Osteocyte (in vitro differentiated cells): ENCODE data around the gene GJB5. TPM values are rescaled to one million over a fixed set of nuclear protein-coding genes. Genes with fewer than 3 reads are reported as not detected.

Experiments
- DNase-seq: peaks from one replicate; pipeline ENCODE4 v3.0.0; 2021; ENCODE audit warnings: mixed read lengths; ENCODE audit not compliant: unreplicated experiment; ENCODE audit errors: extremely low spot score
- H3K27ac Mint-ChIP-seq: one replicate; pipeline ENCODE4 v1.8.0; 2021; ENCODE audit warnings: mild to moderate bottlenecking, mixed read lengths; ENCODE audit not compliant: unreplicated experiment
- H3K27me3 Mint-ChIP-seq: one replicate; pipeline ENCODE4 v1.8.0; 2021; ENCODE audit warnings: mixed read lengths; ENCODE audit not compliant: unreplicated experiment
- H3K36me3 Mint-ChIP-seq: one replicate; pipeline ENCODE4 v1.8.0; 2021; ENCODE audit warnings: mixed read lengths; ENCODE audit not compliant: unreplicated experiment
- H3K4me1 Mint-ChIP-seq: one replicate; pipeline ENCODE4 v1.8.0; 2021; ENCODE audit warnings: mixed read lengths; ENCODE audit not compliant: unreplicated experiment
- H3K4me3 Mint-ChIP-seq: one replicate; pipeline ENCODE4 v1.8.0; 2021; ENCODE audit warnings: mild to moderate bottlenecking, moderate library complexity, mixed read lengths; ENCODE audit not compliant: unreplicated experiment
- H3K9me3 Mint-ChIP-seq: one replicate; pipeline ENCODE4 v1.8.0; 2021; ENCODE audit warnings: mixed read lengths; ENCODE audit not compliant: unreplicated experiment
- total RNA-seq: library from RNA; stranded (reverse); gene quantifications from 2 replicates; pipeline ENCODE4 v1.2.1, GENCODE V29; 2021
- TF ChIP-seq, protein P1 (sequence below): fragments of 200-600 bp; sonication (generic); IDR thresholded peaks from 2 replicates; pipeline ENCODE4 v1.5.0; 2021; ENCODE audit warnings: antibody characterized with exemption, mild to moderate bottlenecking, moderate library complexity

Gene GJB5
- total RNA-seq, 1 donor from 2014 or later: not detected

DNA sequence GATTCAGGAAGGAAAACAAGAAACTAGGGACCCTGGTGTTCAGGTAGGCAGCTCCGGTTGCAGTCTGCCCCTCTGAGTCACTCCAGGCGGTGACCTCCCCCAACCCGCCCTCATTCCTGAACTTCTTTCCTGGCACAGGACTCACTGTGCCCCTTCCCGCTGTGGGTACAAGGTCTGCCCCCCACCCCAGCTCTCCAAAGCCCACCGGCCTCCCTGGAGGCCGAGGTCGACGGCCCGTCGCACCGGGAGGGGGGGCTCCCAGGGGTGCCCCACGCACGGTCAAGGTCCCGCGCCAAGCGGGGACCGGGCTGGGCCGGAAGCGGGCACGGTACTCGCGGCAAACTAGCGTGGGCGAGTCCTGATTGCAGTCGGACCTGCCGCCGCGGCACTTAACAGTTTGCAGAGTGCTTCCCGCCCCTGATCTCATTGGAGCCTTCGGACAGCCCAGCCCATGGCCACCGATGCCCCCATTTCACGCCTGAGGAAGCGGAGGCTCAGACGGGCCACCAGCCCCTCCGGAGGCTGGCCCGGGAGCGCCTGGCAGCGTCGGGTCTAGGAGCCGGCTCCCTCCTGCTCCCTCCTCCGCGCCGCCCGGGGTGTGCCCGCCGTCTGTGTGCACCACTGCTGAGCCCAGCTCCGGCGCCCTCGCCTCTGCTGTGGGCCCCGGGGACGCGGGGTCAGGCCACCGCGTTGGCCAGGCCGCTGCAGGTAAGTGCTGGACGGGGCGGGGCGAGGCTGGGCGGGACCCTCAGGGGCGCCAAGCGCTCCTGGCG, 26.4 kb downstream of the GJB5 start, which contains the start of gene GJB3:
GJB3 (plus strand) TSS at position 144 of the 773 bp plus-strand sequence. CDS start 3,549 bp downstream, outside the sequence.
- DNase-seq: no peak
- no peaks in the 10 kb centered on the region for H3K36me3 Mint-ChIP-seq

DNA sequence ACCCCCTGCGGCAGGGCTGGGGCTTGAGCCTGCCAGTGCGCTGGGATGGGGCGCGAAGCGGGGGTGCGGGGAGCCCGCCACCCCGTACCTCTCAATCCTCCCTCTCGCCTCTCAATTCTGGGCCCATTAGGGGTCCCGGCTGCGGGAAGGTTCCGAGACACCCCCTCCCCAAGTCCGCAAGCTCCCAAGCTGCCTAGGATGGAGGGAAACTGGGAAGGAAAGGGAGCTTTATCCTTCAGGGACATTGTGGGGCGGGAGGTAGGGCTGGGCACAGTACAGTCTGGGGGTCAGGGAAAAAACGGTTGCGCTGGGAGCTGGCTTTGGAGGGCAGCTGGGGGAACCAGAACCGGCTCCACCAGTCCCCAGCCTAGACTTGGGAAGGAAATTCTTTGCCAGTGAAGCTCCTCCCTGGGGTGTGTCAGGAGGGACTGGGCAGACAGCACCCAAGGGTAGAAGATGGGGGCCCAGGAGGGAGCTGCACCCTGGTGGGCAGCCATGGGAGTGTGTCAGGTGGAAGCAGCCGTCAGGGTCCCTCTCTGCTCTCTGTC, 27.1 kb downstream of the GJB5 start:
- DNase-seq: no peak
- TF ChIP-seq, protein P1, sequence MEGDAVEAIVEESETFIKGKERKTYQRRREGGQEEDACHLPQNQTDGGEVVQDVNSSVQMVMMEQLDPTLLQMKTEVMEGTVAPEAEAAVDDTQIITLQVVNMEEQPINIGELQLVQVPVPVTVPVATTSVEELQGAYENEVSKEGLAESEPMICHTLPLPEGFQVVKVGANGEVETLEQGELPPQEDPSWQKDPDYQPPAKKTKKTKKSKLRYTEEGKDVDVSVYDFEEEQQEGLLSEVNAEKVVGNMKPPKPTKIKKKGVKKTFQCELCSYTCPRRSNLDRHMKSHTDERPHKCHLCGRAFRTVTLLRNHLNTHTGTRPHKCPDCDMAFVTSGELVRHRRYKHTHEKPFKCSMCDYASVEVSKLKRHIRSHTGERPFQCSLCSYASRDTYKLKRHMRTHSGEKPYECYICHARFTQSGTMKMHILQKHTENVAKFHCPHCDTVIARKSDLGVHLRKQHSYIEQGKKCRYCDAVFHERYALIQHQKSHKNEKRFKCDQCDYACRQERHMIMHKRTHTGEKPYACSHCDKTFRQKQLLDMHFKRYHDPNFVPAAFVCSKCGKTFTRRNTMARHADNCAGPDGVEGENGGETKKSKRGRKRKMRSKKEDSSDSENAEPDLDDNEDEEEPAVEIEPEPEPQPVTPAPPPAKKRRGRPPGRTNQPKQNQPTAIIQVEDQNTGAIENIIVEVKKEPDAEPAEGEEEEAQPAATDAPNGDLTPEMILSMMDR: no peak
- Mint-ChIP-seq H3K4me1 (peaks cover 6% of the 10 kb centered on the region), H3K36me3 (no peaks in the 10 kb centered on the region), H3K4me3 (no peak overlapping the region), H3K27me3 (peaks cover 49% of the 10 kb centered on the region), H3K9me3 (no peaks in the 10 kb centered on the region), H3K27ac (no peak overlapping the region)

More for the DNA sequence above, 26.4 kb downstream of the GJB5 start, which contains the start of gene GJB3:
- no peak within 1 kb of the TSS for H3K27ac Mint-ChIP-seq
- TF ChIP-seq, protein P1: no peak
- H3K4me1 Mint-ChIP-seq: peaks cover 4% of the 10 kb centered on the region
- no peaks in the 10 kb centered on the region for H3K9me3 Mint-ChIP-seq
- peak within 1 kb of the TSS; percentile 29 for H3K4me3 Mint-ChIP-seq
- peaks cover 49% of the 10 kb centered on the region for H3K27me3 Mint-ChIP-seq

DNA sequence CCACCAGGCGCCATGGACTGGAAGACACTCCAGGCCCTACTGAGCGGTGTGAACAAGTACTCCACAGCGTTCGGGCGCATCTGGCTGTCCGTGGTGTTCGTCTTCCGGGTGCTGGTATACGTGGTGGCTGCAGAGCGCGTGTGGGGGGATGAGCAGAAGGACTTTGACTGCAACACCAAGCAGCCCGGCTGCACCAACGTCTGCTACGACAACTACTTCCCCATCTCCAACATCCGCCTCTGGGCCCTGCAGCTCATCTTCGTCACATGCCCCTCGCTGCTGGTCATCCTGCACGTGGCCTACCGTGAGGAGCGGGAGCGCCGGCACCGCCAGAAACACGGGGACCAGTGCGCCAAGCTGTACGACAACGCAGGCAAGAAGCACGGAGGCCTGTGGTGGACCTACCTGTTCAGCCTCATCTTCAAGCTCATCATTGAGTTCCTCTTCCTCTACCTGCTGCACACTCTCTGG, 29.9 kb downstream of the GJB5 start:
- Mint-ChIP-seq H3K27ac (no peak overlapping the region), H3K27me3 (peaks cover 29% of the 10 kb centered on the region), H3K36me3 (no peaks in the 10 kb centered on the region), H3K9me3 (no peaks in the 10 kb centered on the region), H3K4me3 (no peak overlapping the region), H3K4me1 (peaks cover 12% of the 10 kb centered on the region)
- DNase-seq: no peak
- TF ChIP-seq, protein P1: no peak

DNA sequence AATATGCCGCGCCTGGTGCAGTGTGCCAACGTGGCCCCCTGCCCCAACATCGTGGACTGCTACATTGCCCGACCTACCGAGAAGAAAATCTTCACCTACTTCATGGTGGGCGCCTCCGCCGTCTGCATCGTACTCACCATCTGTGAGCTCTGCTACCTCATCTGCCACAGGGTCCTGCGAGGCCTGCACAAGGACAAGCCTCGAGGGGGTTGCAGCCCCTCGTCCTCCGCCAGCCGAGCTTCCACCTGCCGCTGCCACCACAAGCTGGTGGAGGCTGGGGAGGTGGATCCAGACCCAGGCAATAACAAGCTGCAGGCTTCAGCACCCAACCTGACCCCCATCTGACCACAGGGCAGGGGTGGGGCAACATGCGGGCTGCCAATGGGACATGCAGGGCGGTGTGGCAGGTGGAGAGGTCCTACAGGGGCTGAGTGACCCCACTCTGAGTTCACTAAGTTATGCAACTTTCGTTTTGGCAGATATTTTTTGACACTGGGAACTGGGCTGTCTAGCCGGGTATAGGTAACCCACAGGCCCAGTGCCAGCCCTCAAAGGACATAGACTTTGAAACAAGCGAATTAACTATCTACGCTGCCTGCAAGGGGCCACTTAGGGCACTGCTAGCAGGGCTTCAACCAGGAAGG, 30.5 kb downstream of the GJB5 start:
- Mint-ChIP-seq H3K27ac (no peak overlapping the region), H3K36me3 (no peaks in the 10 kb centered on the region), H3K9me3 (no peaks in the 10 kb centered on the region), H3K4me3 (no peak overlapping the region), H3K27me3 (peaks cover 23% of the 10 kb centered on the region), H3K4me1 (peaks cover 12% of the 10 kb centered on the region)
- TF ChIP-seq, protein P1: no peak
- no peak for DNase-seq
